HG03060 (cell line): ENCODE measurements around the gene JMY.
"Not testable (repeated sequence)": the region's sequence is repeated elsewhere in the genome, so short reads cannot be mapped to it uniquely, and the experiment has no call there.

Experiments
- ATAC-seq: cut with Tn5 transposase; IDR thresholded peaks from one replicate; pipeline ENCODE4 v1.9.1; 2021; ENCODE audit warnings: low read depth, moderate number of reproducible peaks; ENCODE audit not compliant: unreplicated experiment

JMY gene

GRCh38 chr5:79236362-79236969 is 535 bp downstream of the JMY start:
- no peak for ATAC-seq

- ATAC-seq, result no peak
Observed at GRCh38 chr5:79236970-79237739, 1.2 kb downstream of the JMY start.

GRCh38 chr5:79237740-79238560 is 2.0 kb downstream of the JMY start:
- no peak for ATAC-seq

GRCh38 chr5:79240561-79240960 is 4.6 kb downstream of the JMY start:
- ATAC-seq, result no peak

- no peak for ATAC-seq
Observed at GRCh38 chr5:79241535-79241979, 5.6 kb downstream of the JMY start.

GRCh38 chr5:79242242-79243039 is 6.5 kb downstream of the JMY start:
- no peak for ATAC-seq

GRCh38 chr5:79243224-79243623 is 7.3 kb downstream of the JMY start:
- ATAC-seq, result no peak

GRCh38 chr5:79254067-79254466 is 18.1 kb downstream of the JMY start:
- not testable (repeated sequence) for ATAC-seq

- no peak for ATAC-seq
Observed at GRCh38 chr5:79255786-79256557, 20.0 kb downstream of the JMY start.

GRCh38 chr5:79256563-79256962 is 20.6 kb downstream of the JMY start:
- no peak for ATAC-seq

GRCh38 chr5:79257314-79257713 is 21.4 kb downstream of the JMY start:
- no peak for ATAC-seq

GRCh38 chr5:79258801-79259200 is 22.9 kb downstream of the JMY start:
- ATAC-seq, result no peak

- no peak for ATAC-seq
Observed at GRCh38 chr5:79259383-79259782, 23.5 kb downstream of the JMY start.

GRCh38 chr5:79259810-79260209 is 23.9 kb downstream of the JMY start:
- no peak for ATAC-seq

- no peak for ATAC-seq
Observed at GRCh38 chr5:79261897-79262296, 26.0 kb downstream of the JMY start.

GRCh38 chr5:79263290-79263689 is 27.4 kb downstream of the JMY start:
- no peak for ATAC-seq

GRCh38 chr5:79267180-79267579 is 31.2 kb downstream of the JMY start:
- no peak for ATAC-seq

- no peak for ATAC-seq
Observed at GRCh38 chr5:79269733-79270166, 33.8 kb downstream of the JMY start.

GRCh38 chr5:79273341-79273740 is 37.4 kb downstream of the JMY start:
- no peak for ATAC-seq

- ATAC-seq, result no peak
Observed at GRCh38 chr5:79284846-79285245, 48.9 kb downstream of the JMY start.
